Right kidney (tissue), 1 donor: Measurements from ENCODE around the gene PDE4D.

Source experiments
- DNase-seq: peaks from one replicate; pipeline ENCODE4 v3.0.0-alpha.2; 2016

Gene PDE4D

DNA sequence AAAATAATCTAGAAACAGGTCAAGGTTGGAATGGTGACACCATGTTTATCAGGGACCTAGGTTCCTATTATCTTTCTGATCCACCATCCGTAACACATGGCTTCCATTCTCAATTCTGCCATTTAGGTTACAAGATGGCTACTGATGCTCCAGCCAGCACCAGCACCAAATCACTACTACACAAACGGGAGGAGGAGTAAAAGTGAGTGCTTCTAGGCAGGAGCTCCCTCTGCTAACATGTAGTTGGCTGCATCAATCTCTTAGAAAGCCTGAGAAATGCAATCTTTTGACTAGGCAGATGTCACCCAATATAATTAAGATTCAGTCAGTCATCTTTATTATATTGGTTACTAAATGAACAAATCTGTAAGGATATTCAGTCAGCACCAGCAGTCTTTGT, 794.8 kb downstream of the PDE4D start:
- no peak for DNase-seq

DNA sequence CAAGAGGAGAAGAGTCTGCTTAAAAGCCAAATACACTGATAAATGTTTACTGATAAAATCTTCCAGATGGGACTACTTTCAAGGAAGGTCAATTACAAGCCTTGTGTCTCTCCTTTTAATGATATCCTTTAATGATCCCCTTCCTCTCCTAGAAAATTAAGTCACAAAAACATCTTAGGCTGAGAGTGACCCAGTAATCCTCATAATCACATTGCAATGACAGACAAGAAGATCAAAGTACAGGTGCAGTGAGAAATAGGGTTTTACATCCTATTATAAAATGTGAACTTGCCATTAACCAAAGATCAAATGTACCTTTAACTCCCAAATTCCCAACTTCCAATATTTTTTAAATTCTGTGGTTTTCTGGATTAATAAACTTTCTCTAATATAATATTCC, 795.8 kb downstream of the PDE4D start:
- no peak for DNase-seq

- no peak for DNase-seq
Observed at GRCh38 chr5:59097116-59097515, 796.4 kb downstream of the PDE4D start.

GRCh38 chr5:59095480-59095879, 798.0 kb downstream of the PDE4D start:
- DNase-seq, result no peak

GRCh38 chr5:59094864-59095263, 798.7 kb downstream of the PDE4D start:
- DNase-seq, result no peak

- DNase-seq, result no peak
Observed at GRCh38 chr5:59093329-59093728, 800.2 kb downstream of the PDE4D start.

DNA sequence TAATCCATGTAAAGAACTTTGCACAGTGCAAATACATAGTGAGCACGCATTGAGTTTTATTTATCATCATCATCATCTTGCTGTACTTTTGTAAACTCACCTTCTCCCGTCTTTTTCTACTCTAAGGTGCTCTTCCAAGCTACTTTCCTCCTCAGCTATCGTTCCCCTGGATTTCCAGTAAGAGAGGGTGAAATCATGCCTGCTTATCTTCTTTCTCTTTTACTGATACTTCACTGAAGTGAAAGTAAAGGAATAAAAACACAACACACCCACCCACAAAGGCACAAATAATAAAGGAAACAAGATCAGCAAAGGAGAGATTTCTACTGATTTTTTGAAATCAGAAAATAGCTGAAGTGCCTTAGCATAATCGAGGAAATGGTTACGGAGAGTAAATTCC, 800.8 kb downstream of the PDE4D start:
- DNase-seq, result no peak

GRCh38 chr5:59091965-59092364, 801.6 kb downstream of the PDE4D start:
- no peak for DNase-seq

- DNase-seq, result no peak
Observed at GRCh38 chr5:59090323-59090722, 803.2 kb downstream of the PDE4D start.

DNA sequence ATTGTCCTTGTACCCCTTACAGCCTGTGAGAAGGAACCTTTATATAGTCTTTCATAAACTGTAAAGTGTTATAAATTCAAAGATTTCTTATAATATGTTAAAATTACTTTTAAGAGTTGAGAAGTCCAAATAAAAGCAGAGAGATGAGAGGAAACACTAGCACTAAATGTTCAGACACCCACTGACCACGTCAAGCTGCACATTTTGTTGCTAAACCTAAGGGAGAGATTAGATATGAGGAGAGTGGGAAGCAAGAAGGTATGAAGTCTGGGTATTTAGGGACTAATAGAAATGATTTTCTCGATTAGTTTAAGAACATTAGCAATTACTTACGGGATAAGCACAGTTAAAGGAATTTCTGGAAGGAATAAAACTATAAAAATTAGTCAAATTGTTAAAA, 803.8 kb downstream of the PDE4D start:
- no peak for DNase-seq

GRCh38 chr5:59088546-59088945, 805.0 kb downstream of the PDE4D start:
- DNase-seq, result no peak

GRCh38 chr5:59086024-59086423, 807.5 kb downstream of the PDE4D start:
- DNase-seq, result no peak

- DNase-seq, result no peak
Observed at GRCh38 chr5:59081693-59082092, 811.8 kb downstream of the PDE4D start.

GRCh38 chr5:59079622-59080620, 813.6 kb downstream of the PDE4D start:
- no peak for DNase-seq

DNA sequence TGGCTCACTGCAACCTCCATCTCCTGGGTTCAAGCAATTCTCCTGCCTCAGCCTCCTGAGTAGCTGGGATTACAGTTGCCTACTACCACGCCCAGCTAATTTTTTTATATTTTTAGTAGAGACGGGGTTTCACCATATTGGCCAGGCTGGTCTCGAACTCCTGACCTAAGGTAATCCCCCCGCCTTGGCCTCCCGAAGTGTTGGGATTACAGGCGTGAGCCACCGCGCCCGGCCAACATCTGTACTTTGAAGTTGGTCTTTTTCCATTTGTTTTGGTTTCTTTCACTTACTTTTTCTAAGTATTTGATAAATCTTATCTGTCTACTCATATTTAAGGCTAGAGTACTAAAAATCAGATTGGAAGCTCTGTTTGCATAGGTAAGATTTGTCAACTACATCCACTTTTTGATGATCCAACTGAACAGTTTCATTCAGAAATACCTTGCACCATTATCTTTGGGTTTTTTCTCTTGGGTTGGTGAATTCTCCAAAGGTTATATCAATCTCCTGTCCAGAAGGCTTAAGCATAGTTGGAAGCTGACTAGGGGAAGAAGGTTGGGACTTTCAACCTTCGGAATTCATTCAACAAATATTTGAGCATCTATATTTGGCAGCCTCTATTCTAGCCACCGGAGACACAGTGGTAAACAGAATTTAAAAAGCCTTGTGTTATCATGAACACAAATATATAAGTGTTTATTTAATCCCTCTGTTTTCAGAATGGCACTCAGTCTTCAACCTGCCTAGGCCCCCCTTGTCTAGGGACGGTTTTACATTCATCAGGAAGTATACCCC, 821.6 kb downstream of the PDE4D start:
- no peak for DNase-seq

- DNase-seq, result no peak
Observed at GRCh38 chr5:59069438-59070079, 824.0 kb downstream of the PDE4D start.

- no peak for DNase-seq
Observed at GRCh38 chr5:59067956-59068656, 825.4 kb downstream of the PDE4D start.

DNA sequence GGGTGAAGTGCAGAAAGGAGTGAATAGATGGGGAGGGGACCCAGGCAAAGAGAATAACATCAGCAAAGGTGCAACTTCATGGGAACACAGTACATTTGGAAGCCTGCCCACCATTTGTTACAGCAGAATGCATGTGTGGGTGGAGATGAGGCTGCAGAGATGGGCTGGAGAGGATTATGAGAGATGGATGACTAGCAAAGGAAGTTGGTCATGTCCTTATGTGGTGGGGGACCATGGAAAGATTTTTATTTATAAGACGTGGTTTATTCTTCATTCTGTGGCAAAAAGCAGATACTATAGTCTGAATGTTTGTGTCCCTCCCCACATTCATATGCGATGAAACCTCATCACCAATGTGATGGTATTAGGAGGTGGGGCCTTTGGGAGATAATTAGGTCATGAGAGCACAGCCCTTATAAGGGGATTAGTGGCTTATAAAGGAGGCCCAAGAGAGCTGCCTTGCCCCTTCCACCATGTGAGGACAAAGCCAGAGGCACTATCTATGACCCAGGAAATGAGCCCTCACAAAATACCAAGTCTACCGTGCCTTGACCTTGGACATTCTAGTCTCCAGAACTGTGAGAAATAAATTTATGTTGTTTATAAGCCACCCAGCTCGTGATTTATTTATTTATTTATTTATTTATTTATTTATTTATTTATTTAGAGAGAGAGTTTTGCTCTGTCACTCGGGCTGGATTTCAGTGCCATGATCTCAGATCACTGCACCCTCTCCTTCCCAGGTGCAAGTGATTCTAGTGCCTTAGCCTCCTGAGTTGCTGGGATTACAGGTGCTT, 827.0 kb downstream of the PDE4D start:
- no peak for DNase-seq

- DNase-seq, result no peak
Observed at GRCh38 chr5:59065554-59065953, 828.0 kb downstream of the PDE4D start.

GRCh38 chr5:59064293-59064692, 829.2 kb downstream of the PDE4D start:
- no peak for DNase-seq

DNA sequence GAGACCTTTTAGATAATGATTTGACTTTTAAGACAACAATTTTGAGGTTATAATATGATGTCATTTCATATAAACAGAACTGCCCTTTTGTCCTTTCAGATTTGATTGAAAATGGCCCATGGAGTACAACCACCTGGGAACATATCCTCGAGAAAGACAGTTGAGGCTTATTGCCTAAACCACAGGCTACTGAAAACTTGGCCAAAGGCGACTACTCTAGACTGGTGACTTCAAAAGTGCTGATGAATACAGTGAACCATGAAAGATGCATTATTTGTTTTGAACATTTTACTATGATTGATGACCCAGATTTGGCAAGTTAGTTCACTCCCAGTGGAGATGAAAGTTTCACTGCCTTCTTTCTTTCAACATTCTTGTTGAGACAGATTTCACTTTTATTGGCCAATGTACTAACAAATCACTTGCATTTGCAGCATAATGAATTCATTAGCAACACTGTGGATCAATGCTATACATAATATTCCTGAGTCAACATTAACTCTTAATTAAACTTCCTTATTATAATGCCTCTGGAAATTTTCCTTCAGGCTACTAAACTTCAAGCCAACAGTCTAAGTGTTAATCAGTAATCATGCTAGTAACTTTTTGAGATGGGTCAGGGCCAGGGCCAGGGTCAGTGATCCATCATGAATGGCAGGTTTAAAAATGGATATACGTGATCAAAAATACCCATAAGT, 830.4 kb downstream of the PDE4D start:
- DNase-seq, result no peak
